ENCODE data around the gene CSTPP1. TPM values are rescaled to one million over a fixed set of nuclear protein-coding genes. Genes with fewer than 3 reads are reported as not detected.
"Not testable (repeated sequence)": the region's sequence is repeated elsewhere in the genome, so short reads cannot be mapped to it uniquely, and the experiment has no call there.

CSTPP1 gene
- total RNA-seq, 4 donors from 2014 or later = 18.3 to 27.0 (median 24.6) TPM

DNA sequence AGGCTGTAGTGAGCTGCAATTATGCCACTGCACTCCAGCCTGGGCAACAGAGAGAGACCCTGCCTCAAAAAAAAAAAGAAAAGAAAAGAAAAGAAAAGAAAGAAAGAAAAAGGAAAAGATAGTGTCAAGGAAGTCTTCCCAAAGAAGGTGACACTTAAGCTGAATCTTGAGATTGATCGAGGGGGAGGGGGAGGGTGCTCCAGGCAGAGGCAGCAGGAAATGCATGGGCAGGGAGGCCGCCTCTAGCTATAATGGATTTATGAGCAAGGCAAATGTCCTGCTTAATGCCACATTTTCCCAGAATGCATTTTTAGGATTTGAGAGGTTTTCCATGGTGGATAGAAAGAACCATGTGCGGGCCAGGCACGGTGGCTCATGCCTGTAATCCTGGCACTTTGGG is 264.5 kb downstream of the CSTPP1 start:
- H3K9me3 ChIP-seq = no peaks in the 10 kb centered on the region
- no peak overlapping the region for H3K27ac ChIP-seq
- no peak for DNase-seq
- TF ChIP-seq POLR2A (IDR thresholded peaks at IDR 0.05) = no peak
- TF ChIP-seq EP300 (IDR thresholded peaks at IDR 0.05; ENCODE audit: low read depth) = no peak
- TF ChIP-seq, protein P1, sequence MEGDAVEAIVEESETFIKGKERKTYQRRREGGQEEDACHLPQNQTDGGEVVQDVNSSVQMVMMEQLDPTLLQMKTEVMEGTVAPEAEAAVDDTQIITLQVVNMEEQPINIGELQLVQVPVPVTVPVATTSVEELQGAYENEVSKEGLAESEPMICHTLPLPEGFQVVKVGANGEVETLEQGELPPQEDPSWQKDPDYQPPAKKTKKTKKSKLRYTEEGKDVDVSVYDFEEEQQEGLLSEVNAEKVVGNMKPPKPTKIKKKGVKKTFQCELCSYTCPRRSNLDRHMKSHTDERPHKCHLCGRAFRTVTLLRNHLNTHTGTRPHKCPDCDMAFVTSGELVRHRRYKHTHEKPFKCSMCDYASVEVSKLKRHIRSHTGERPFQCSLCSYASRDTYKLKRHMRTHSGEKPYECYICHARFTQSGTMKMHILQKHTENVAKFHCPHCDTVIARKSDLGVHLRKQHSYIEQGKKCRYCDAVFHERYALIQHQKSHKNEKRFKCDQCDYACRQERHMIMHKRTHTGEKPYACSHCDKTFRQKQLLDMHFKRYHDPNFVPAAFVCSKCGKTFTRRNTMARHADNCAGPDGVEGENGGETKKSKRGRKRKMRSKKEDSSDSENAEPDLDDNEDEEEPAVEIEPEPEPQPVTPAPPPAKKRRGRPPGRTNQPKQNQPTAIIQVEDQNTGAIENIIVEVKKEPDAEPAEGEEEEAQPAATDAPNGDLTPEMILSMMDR (IDR thresholded peaks at IDR 0.05) = no peak
- no peak for TF ChIP-seq POLR2AphosphoS5 (IDR thresholded peaks at IDR 0.05)
- no peaks in the 10 kb centered on the region for H3K36me3 ChIP-seq
- H3K4me3 ChIP-seq = no peak overlapping the region
- in situ Hi-C loops (cut with MboI; ENCODE audit: low pct_ligation_motif_present in 1 of 4, low pct_unique_long_range_greater_than_20kb in 1 of 4, low sequenced_read_pairs in 3 of 4) (no loop called here), intact Hi-C loops (cut with DNase I; ENCODE audit: low total_unique reads) (no loop called here)
- no peaks in the 10 kb centered on the region for H3K27me3 ChIP-seq
- 92 to 100% methylated on average over 1 to 4 of the region's 4 CpGs for WGBS, 2 donors (ENCODE audit: low coverage in 1 of 2)
- peaks cover 0 to 5% (median 0%) of the 10 kb centered on the region in 4 donors for H3K4me1 ChIP-seq

DNA sequence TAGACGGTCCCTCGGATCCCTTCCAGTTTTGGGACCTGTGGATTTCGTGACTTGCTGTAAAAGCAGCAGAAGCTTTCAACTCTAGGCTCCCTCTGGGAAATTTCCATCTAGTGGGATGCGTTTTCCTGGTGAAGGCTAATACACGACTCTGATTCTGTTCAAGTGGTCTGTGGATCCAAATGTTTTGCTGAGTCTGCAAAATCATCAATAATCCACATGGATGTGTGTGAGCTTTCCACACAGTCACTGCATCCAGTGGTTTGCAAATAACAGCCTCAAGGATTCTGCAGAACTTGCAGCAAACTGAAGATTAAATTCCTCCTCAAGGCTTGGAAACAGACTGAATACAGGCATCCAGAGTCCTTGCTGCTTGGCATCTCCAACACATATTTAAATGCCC is 266.0 kb downstream of the CSTPP1 start:
- no peak overlapping the region for H3K4me3 ChIP-seq
- intact Hi-C loops (cut with DNase I; ENCODE audit: low total_unique reads) = no loop called here
- H3K4me1 ChIP-seq = peaks cover 0 to 5% (median 0%) of the 10 kb centered on the region in 4 donors
- no peaks in the 10 kb centered on the region for H3K27me3 ChIP-seq
- H3K27ac ChIP-seq = no peak overlapping the region
- TF ChIP-seq POLR2AphosphoS5 (IDR thresholded peaks at IDR 0.05) (no peak), POLR2A (IDR thresholded peaks at IDR 0.05) (no peak), EP300 (IDR thresholded peaks at IDR 0.05; ENCODE audit: low read depth) (no peak)
- TF ChIP-seq, protein P1 (IDR thresholded peaks at IDR 0.05) = no peak
- no peaks in the 10 kb centered on the region for H3K9me3 ChIP-seq
- in situ Hi-C loops (cut with MboI; ENCODE audit: low pct_ligation_motif_present in 1 of 4, low pct_unique_long_range_greater_than_20kb in 1 of 4, low sequenced_read_pairs in 3 of 4) = no loop called here
- DNase-seq = no peak
- WGBS, 2 donors (ENCODE audit: low coverage in 1 of 2) = 88% methylated on average over 5 of the region's 5 CpGs; no CpG with 5 or more reads in 1 of the 2 donors
- H3K36me3 ChIP-seq = no peaks in the 10 kb centered on the region

DNA sequence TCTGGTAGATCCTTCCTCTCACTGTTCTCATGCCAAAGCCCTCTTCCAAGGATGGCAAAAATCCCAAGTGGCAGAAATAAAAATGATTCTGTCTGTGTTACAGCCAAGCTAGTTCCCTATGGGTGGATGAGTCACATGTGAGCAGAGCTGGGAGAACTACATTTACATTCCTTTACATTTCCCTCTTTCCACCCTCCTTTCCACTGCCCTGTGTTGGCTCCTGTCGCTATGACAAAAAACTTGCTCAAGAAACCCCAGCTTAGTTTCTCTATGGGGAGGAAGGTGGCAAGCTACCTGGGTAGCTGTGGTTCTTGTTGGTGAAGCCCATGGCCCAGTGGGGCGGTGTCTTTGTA is 268.1 kb downstream of the CSTPP1 start:
- intact Hi-C loops (cut with DNase I; ENCODE audit: low total_unique reads) (no loop called here), in situ Hi-C loops (cut with MboI; ENCODE audit: low pct_ligation_motif_present in 1 of 4, low pct_unique_long_range_greater_than_20kb in 1 of 4, low sequenced_read_pairs in 3 of 4) (no loop called here)
- no peak for DNase-seq
- Histone ChIP-seq H3K4me1 (peaks cover 0 to 5% (median 0%) of the 10 kb centered on the region in 4 donors), H3K9me3 (no peaks in the 10 kb centered on the region), H3K4me3 (no peak overlapping the region), H3K36me3 (no peaks in the 10 kb centered on the region), H3K27ac (no peak overlapping the region), H3K27me3 (no peaks in the 10 kb centered on the region)
- no peak for TF ChIP-seq POLR2AphosphoS5 (IDR thresholded peaks at IDR 0.05)
- TF ChIP-seq, protein P1 (IDR thresholded peaks at IDR 0.05) = no peak
- no peak for TF ChIP-seq POLR2A (IDR thresholded peaks at IDR 0.05)
- no peak for TF ChIP-seq EP300 (IDR thresholded peaks at IDR 0.05; ENCODE audit: low read depth)
- WGBS, 2 donors (ENCODE audit: low coverage in 1 of 2) = 76 to 80% methylated on average over 1 to 2 of the region's 2 CpGs

DNA sequence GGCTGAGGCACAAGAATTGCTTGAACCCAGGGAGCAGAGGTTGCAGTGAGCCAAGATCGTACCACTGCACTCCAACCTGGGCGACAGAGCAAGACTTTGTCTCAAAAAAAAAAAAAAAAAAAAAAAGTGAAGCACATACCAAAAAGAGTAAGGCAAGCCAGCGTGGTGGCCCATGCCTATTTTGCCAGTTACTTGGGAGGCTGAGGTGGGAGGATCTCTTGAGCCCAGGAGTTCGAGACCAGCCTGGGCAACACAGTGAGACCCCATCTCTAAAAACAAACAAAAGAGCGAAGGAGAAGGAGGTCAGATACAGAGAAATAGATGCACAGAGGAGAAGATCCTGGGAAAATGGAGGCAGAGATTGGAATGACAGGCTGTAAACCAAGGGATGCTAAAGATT is 270.0 kb downstream of the CSTPP1 start:
- H3K27me3 ChIP-seq; in situ Hi-C loops (cut with MboI; ENCODE audit: low pct_ligation_motif_present in 1 of 4, low pct_unique_long_range_greater_than_20kb in 1 of 4, low sequenced_read_pairs in 3 of 4); H3K4me3 ChIP-seq; H3K36me3 ChIP-seq; H3K4me1 ChIP-seq; H3K9me3 ChIP-seq; intact Hi-C loops (cut with DNase I; ENCODE audit: low total_unique reads); H3K27ac ChIP-seq; DNase-seq: not testable (repeated sequence)
- WGBS, 2 donors (ENCODE audit: low coverage in 1 of 2) = 74 to 88% methylated on average over 4 to 5 of the region's 5 CpGs

DNA sequence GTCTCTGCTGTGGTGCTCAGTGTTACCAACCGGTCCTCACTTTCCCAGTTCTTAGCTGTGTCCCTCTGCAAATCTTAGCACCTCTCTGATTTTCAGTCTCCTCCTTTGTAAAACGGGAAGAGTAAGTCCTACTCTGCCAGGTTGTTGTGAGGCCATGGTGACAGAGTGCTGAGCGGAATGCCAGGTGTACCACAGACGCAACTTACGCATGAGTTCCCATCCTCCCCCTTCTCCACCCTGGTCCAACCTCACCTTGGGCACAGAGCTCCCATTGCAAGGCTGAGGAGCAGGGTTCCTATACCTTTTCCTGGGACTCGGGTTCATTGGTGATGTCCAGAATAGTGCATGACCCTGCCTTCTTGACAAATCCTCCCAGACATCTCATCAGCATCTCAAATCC is 270.9 kb downstream of the CSTPP1 start:
- H3K4me1 ChIP-seq = peaks cover 0 to 5% (median 0%) of the 10 kb centered on the region in 4 donors
- TF ChIP-seq, protein P1 (IDR thresholded peaks at IDR 0.05) = no peak
- TF ChIP-seq EP300 (IDR thresholded peaks at IDR 0.05; ENCODE audit: low read depth) (no peak), POLR2AphosphoS5 (IDR thresholded peaks at IDR 0.05) (no peak), POLR2A (IDR thresholded peaks at IDR 0.05) (no peak)
- 86% methylated on average over 6 of the region's 6 CpGs; no CpG with 5 or more reads in 1 of the 2 donors for WGBS, 2 donors (ENCODE audit: low coverage in 1 of 2)

DNA sequence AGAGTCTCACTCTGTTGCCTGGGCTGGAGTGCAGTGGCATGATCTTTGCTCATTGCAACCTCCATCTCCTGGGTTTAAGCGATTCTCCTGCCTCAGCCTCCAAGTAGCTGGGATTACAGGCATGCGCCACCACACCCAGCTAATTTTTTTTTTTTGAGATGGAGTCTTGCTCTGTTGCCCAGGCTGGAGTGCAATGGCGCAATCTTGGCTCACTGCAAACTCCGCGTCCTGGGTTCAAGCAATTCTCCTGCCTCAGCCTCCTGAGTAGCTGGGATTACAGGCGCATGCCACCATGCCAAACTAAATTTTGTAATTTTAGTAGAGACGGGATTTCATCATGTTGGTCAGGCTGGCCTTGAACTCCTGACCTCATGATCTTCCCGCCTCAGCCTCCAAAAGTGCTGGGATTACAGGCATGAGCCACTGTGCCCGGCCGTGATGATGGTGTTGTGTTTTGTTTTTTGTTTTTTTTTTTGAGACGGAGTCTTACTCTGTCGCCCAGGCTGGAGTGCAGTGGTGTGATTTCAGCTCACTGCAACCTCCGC is 271.5 kb downstream of the CSTPP1 start:
- 93 to 94% methylated on average over 5 to 13 of the region's 13 CpGs for WGBS, 2 donors (ENCODE audit: low coverage in 1 of 2)
- H3K27ac ChIP-seq; H3K9me3 ChIP-seq; H3K27me3 ChIP-seq; H3K4me1 ChIP-seq; H3K36me3 ChIP-seq; in situ Hi-C loops (cut with MboI; ENCODE audit: low pct_ligation_motif_present in 1 of 4, low pct_unique_long_range_greater_than_20kb in 1 of 4, low sequenced_read_pairs in 3 of 4); H3K4me3 ChIP-seq; intact Hi-C loops (cut with DNase I; ENCODE audit: low total_unique reads); DNase-seq: not testable (repeated sequence)

More for the DNA sequence above, 270.9 kb downstream of the CSTPP1 start:
- no peaks in the 10 kb centered on the region for H3K27me3 ChIP-seq
- no peak overlapping the region for H3K4me3 ChIP-seq
- in situ Hi-C loops (cut with MboI; ENCODE audit: low pct_ligation_motif_present in 1 of 4, low pct_unique_long_range_greater_than_20kb in 1 of 4, low sequenced_read_pairs in 3 of 4) (no loop called here), intact Hi-C loops (cut with DNase I; ENCODE audit: low total_unique reads) (no loop called here)
- DNase-seq = no peak
- no peak overlapping the region for H3K27ac ChIP-seq
- H3K36me3 ChIP-seq = no peaks in the 10 kb centered on the region
- no peaks in the 10 kb centered on the region for H3K9me3 ChIP-seq
